Thyroid gland (tissue), 4 donors: Measurements from ENCODE around the gene PRKD1. TPM values are rescaled to one million over a fixed set of nuclear protein-coding genes. Genes with fewer than 3 reads are reported as not detected.

Source experiments
- DNase-seq, 2 donors: peaks; one replicate each; pipeline ENCODE4 v3.0.0-alpha.2; 2019
- H3K27ac ChIP-seq, 3 donors: fragments of 200-600 bp; sonication (generic); 1 replicate in 2 of 3; 2 replicates in 1 of 3; pipeline ENCODE4 v1.5.1; 2016 to 2019; ENCODE audit warnings: mild to moderate bottlenecking in 1 of 3, moderate library complexity in 1 of 3
- H3K27me3 ChIP-seq: fragments of 200-600 bp; sonication (generic); one replicate; pipeline ENCODE4 v1.5.1; 2019
- H3K36me3 ChIP-seq, 2 donors: fragments of 200-600 bp; sonication (generic); one replicate each; pipeline ENCODE4 v1.5.1; 2016 to 2019
- H3K4me1 ChIP-seq, 2 donors: fragments of 200-600 bp; sonication (generic); one replicate each; pipeline ENCODE4 v1.5.1; 2017 to 2019
- H3K4me3 ChIP-seq, 3 donors: fragments of 200-600 bp; sonication (generic); replicated peaks in 1 of 3; 1 replicate in 2 of 3; 2 replicates in 1 of 3; pipeline ENCODE4 v1.5.1; 2016; ENCODE audit warnings: mild to moderate bottlenecking in 1 of 3
- H3K9me3 ChIP-seq: fragments of 200-600 bp; sonication (generic); one replicate; pipeline ENCODE4 v1.5.1; 2017
- POLR2A ChIP-seq, 2 donors: fragments of 450-650 bp; IDR thresholded peaks; one replicate each; pipeline ENCODE4 v1.6.1; 2017; ENCODE audit warnings: antibody characterized with exemption in 2 of 2, mild to moderate bottlenecking in 2 of 2, moderate library complexity in 1 of 2
- WGBS, 2 donors: methylation state at CpG; one replicate each; pipeline ENCODE4 v1.1.5; 2017; 5-methylcytosine and 5-hydroxymethylcytosine counted together
- intact Hi-C: fragments of 100-400 bp; cut with DNase I; formaldehyde crosslinking; loops from one replicate; pipeline ENCODE4 v1.15.1; 2023
- total RNA-seq, 4 donors: library from RNA; depleted of rRNA; stranded (reverse); fragments of >200 nt; gene quantifications; one replicate each; pipeline ENCODE4 v1.2.3, GENCODE V29; 2016
- TF ChIP-seq, protein P1 (sequence below), 6 experiments: fragments of 200-600 bp in 3 of 6; fragments of 450-650 bp in 3 of 6; sonication (generic) in 3 of 6; IDR thresholded peaks; one replicate each; pipeline ENCODE4 v1.5.1; 2016 to 2019; ENCODE audit warnings: antibody characterized with exemption in 6 of 6, mild to moderate bottlenecking in 2 of 6, inconsistent platforms in 1 of 6, moderate library complexity in 1 of 6

The PRKD1 gene
- total RNA-seq, 4 donors from 2014 or later = 12.7 to 17.4 (median 14.3) TPM

DNA sequence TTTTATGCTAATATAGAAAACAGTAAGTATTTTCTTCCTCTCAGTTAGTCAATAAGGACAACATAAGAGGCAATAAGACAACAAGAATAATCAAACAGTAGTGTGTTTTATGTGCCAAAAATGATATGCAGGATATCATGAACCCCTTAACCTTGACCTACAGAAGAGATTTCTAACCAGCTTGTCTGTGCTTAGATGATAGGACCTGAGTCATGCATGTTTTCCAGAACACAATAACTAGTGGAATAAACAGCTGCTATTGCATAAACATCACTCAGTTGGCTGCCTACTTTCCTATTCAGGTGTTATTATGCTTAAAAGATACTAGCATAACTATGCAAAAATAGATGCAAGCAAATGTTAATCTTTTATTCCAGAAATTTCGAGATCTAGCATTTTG, 282.5 kb downstream of the PRKD1 start:
- 89 to 96% methylated on average over 1 of the region's 1 CpG for WGBS, 2 donors
- Histone ChIP-seq H3K36me3 (no peaks in the 10 kb centered on the region), H3K27ac (no peak overlapping the region)

DNA sequence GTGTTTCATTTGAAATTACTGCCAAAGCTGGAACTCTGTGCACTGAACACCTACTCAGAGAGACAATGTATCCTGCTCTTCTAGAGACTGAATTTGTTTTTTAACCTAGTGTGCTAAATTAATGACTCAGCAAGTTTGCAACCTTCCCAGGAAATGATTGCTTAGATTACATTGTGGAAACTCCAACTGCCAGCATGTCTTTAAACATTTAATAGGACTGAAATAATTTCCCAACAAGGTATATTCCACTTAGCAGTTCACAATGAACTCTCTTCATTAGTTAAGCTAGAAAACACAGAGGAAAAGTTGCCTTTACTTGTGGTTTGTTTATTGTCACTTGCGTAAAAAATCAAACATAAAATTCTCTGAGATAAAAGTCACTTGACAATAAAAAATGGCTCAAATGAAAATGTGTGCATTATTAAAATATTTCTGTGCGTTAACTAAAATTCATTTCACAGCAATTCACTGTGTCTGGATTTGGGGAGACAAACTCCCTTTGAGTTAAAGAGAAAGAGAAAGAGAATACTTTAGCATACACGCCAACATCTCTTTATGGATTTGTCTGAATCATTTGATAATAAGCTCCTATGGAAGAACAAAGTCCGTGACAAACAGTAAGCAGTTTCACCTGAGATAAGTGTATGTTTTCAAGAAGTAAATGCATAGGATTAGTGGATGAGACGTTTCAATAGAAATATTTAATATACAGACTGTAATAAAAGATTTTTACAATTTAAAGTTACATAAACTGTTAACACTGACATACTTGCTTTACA, 284.0 kb downstream of the PRKD1 start:
- no peak overlapping the region for H3K4me3 ChIP-seq
- H3K27ac ChIP-seq = no peak overlapping the region
- peaks cover 0 to 4% of the 10 kb centered on the region in 2 donors for H3K4me1 ChIP-seq
- no peak for TF ChIP-seq POLR2A (IDR thresholded peaks at IDR 0.05)
- TF ChIP-seq, protein P1, sequence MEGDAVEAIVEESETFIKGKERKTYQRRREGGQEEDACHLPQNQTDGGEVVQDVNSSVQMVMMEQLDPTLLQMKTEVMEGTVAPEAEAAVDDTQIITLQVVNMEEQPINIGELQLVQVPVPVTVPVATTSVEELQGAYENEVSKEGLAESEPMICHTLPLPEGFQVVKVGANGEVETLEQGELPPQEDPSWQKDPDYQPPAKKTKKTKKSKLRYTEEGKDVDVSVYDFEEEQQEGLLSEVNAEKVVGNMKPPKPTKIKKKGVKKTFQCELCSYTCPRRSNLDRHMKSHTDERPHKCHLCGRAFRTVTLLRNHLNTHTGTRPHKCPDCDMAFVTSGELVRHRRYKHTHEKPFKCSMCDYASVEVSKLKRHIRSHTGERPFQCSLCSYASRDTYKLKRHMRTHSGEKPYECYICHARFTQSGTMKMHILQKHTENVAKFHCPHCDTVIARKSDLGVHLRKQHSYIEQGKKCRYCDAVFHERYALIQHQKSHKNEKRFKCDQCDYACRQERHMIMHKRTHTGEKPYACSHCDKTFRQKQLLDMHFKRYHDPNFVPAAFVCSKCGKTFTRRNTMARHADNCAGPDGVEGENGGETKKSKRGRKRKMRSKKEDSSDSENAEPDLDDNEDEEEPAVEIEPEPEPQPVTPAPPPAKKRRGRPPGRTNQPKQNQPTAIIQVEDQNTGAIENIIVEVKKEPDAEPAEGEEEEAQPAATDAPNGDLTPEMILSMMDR (IDR thresholded peaks at IDR 0.05) = no peak
- intact Hi-C loops = no loop called here
- no peaks in the 10 kb centered on the region for H3K27me3 ChIP-seq
- DNase-seq = no peak
- H3K9me3 ChIP-seq = no peaks in the 10 kb centered on the region
- 77 to 93% methylated on average over 5 of the region's 5 CpGs for WGBS, 2 donors
- H3K36me3 ChIP-seq = no peaks in the 10 kb centered on the region

More for the DNA sequence above, 282.5 kb downstream of the PRKD1 start:
- Histone ChIP-seq H3K4me1 (peaks cover 0 to 4% of the 10 kb centered on the region in 2 donors), H3K27me3 (no peaks in the 10 kb centered on the region), H3K4me3 (no peak overlapping the region), H3K9me3 (no peaks in the 10 kb centered on the region)
- no peak for DNase-seq
- no peak for TF ChIP-seq POLR2A (IDR thresholded peaks at IDR 0.05)
- TF ChIP-seq, protein P1 (IDR thresholded peaks at IDR 0.05) = no peak
- intact Hi-C loops = no loop called here

DNA sequence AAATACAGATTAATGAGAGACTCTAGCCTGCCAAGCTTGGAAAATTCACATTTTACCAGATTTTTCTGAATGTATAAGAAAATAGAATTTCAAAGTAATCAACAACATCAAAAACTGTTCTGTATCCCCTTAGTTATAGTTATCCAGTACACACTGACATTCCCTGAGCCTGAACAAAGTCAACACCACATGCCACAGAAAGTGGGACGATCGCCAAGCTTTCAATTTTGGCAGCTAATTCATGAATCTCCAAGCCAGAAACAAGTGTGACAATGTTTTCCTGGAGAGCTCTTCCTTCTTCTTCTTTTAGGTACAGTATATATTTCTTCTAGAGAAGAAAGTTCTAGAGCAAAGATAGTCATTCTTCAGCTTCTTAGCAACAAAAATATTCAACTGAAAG, 290.2 kb downstream of the PRKD1 start:
- Histone ChIP-seq H3K4me3 (no peak overlapping the region), H3K27ac (peak overlapping the region in 2 of 3 donors; percentile 13 to 31), H3K36me3 (no peaks in the 10 kb centered on the region), H3K9me3 (no peaks in the 10 kb centered on the region), H3K4me1 (peaks cover 5 to 8% of the 10 kb centered on the region in 2 donors), H3K27me3 (no peaks in the 10 kb centered on the region)
- 7 to 16% methylated on average over 2 of the region's 2 CpGs for WGBS, 2 donors
- TF ChIP-seq, protein P1 (IDR thresholded peaks at IDR 0.05) = no peak
- TF ChIP-seq POLR2A (IDR thresholded peaks at IDR 0.05) = no peak
- DNase-seq = peak; percentile 88 to 93
- intact Hi-C loops = no loop called here

DNA sequence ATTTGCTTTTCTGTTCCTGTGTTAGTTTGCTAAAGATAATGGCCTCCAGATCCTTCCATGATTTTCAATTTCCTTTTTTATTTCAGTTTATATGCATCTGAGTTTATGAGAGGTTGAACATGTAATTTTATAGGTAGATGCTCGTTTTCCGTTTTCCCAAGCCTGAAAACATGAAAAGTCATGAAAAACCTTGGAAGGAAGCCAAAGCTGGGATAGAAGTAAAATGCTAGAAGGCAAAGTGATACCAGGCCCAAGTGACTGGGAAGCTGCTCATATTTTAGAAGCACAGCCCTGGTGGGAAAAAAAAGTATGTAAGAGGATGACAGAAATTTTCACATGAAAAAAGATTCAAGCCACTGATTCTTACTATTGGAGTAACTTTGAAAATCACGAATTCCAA, 290.8 kb downstream of the PRKD1 start:
- no peak overlapping the region for H3K27ac ChIP-seq
- no peak overlapping the region for H3K4me3 ChIP-seq
- H3K27me3 ChIP-seq = no peaks in the 10 kb centered on the region
- H3K36me3 ChIP-seq = no peaks in the 10 kb centered on the region
- H3K9me3 ChIP-seq = no peaks in the 10 kb centered on the region
- DNase-seq = no peak
- WGBS, 2 donors = 76 to 78% methylated on average over 3 of the region's 3 CpGs
- no peak for TF ChIP-seq POLR2A (IDR thresholded peaks at IDR 0.05)
- TF ChIP-seq, protein P1 (IDR thresholded peaks at IDR 0.05) = no peak
- intact Hi-C loops = no loop called here
- peaks cover 5 to 8% of the 10 kb centered on the region in 2 donors for H3K4me1 ChIP-seq

DNA sequence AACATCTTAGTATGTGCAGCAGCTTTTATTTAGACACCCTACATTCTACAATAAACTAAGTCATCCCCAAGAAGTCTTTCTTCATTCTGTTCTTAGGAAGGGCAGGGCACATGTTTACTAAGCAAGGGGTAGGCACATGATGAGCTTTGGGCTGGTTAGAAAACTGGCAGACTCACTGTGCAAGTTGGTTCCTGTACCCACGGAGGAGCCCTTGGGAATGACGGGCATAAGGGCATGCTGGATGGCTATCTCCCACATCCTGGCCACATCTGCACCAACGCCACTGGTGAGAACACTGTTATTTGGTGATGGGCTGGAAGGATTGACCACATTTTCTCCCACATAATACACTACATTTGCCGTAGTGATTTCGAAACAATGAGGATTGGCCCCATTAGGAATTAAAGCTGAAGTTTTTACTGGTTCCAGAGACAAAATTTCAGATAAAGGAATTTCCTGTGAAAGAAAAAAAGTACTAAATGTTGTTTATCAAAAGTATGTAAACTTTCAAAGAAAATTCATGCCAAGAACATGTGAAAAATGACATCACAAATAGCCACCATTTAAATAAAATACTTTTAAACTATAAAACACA, 297.0 kb downstream of the PRKD1 start:
- intact Hi-C loops = no loop called here
- Histone ChIP-seq H3K27me3 (no peaks in the 10 kb centered on the region), H3K4me1 (no peaks in the 10 kb centered on the region), H3K27ac (no peak overlapping the region), H3K4me3 (no peak overlapping the region), H3K9me3 (no peaks in the 10 kb centered on the region), H3K36me3 (no peaks in the 10 kb centered on the region)
- TF ChIP-seq, protein P1 (IDR thresholded peaks at IDR 0.05) = no peak
- no peak for TF ChIP-seq POLR2A (IDR thresholded peaks at IDR 0.05)
- DNase-seq = no peak
- WGBS, 2 donors = 95 to 96% methylated on average over 5 of the region's 5 CpGs
